Spleen (tissue), 7 donors: ENCODE measurements around the gene HSF2.

Experiments used
- CTCF ChIP-seq, 11 experiments: fragments of 200-600 bp in 7 of 11; fragments of 450-650 bp in 4 of 11; sonication (generic) in 4 of 11; IDR thresholded peaks in 8 of 11; conservative IDR thresholded peaks in 3 of 11; 1 replicate in 7 of 11; 2 replicates in 4 of 11; pipeline versions ENCODE4 v1.4.0 to v1.8.0; 2016 to 2021; ENCODE audit warnings: antibody characterized with exemption in 11 of 11, inconsistent platforms in 4 of 11, mild to moderate bottlenecking in 1 of 11
- POLR2AphosphoS5 ChIP-seq, 3 donors: sonication (generic); formaldehyde crosslinking; IDR thresholded peaks; one replicate each; pipeline ENCODE4 v1.5.1; 2017; ENCODE audit warnings: antibody characterized with exemption in 3 of 3
- donor health status: DM: no; HTN: no; CAD: no; lungs with moderate emphysema.
- donor health status: DM: no; HTN: no; CAD: no.
- donor health status: DM: no; HTN: no; CAD: no.

- no peak for TF ChIP-seq CTCF (IDR thresholded peaks at IDR 0.05 in 8 of 11, conservative IDR thresholded peaks at IDR 0.05 in 3 of 11)
- TF ChIP-seq POLR2AphosphoS5 (IDR thresholded peaks at IDR 0.05): no peak
These were observed 49.6 kb downstream of the HSF2 start for GRCh38 chr6:122449069-122449468.
